ENCODE measurements around the gene KCNJ1. TPM values are rescaled to one million over a fixed set of nuclear protein-coding genes. Genes with fewer than 3 reads are reported as not detected.

The KCNJ1 gene
- total and polyA plus RNA-seq, 4 donors, result 0.01 to 0.31 (median 0.14) TPM

DNA sequence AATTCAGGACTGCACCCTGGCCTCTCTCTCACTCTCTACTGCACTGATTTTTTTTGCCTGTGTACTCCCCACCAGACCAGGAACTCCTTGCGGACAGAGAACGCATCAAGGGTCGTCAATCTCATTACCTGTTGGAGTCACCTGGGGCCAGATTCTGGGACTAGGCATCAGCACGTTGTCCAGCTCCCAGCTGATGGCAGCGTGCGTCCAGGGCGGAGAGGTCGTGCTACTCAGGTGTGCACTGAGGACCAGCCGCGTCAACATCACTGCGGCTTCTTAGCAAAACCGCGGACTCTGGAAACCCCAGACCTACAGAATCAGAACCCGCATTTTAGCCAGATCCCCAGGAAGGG, 37.2 kb upstream of the KCNJ1 start:
- no peak for DNase-seq
- peaks cover 0 to 21% (median 5%) of the 10 kb centered on the region in 5 donors for H3K4me1 ChIP-seq (ENCODE audit: control insufficient read depth in 5 of 5, insufficient read depth in 5 of 5, low read length in 5 of 5)

DNA sequence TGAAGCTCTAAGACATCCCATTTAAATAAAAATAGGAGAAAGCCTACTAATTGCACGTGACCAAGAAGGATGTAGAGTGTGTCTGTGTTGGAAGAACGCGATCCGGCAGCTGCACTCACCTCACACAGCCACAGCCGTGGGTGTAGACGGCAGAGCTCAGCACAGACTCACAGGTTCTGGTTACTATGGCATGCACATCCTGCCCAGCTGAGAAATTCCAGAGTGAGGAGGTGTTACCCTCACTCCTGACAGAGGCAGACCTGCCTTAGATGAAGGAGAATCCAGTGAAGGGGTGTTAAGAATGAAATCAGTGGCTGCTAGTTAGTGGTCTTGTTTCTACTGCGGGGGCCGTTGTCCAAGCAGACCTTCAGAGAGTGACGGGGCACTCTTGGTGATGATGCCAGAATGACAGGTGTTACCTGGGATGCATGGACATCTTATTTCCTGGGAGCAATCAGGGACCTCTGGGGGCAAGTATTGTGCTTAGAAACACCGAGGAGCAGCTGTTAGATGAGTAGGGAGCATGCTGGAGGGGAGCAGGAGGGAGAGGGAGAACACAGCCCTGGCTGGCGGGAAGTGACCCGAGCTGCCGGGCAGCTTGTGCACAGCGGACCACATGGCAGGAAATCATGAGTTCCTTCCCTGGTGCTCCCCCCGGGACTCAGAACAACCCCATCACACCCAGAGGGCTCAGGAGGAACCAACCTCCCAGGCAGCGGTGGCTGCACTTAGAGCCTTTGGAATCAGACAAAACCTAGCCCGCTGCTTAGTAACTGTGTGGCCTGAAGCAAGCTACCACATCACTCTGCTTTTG, 36.4 kb upstream of the KCNJ1 start:
- no peaks in the 10 kb centered on the region for H3K36me3 ChIP-seq (ENCODE audit: control insufficient read depth in 4 of 4, insufficient read depth in 4 of 4, low read length in 4 of 4)

More for the DNA sequence above, 37.2 kb upstream of the KCNJ1 start:
- WGBS, 2 donors, result 77 to 82% methylated on average over 14 of the region's 14 CpGs
- Histone ChIP-seq H3K36me3 (ENCODE audit: control insufficient read depth in 4 of 4, insufficient read depth in 4 of 4, low read length in 4 of 4) (no peaks in the 10 kb centered on the region), H3K4me3 (no peak overlapping the region), H3K27ac (ENCODE audit: low read depth in 1 of 2, low read length in 1 of 2) (peak overlapping the region in 1 of 2 donors; percentile 17), H3K27me3 (ENCODE audit: control insufficient read depth in 3 of 3, insufficient read depth in 3 of 3, low read length in 2 of 3) (peaks cover 0 to 24% (median 22%) of the 10 kb centered on the region in 3 donors), H3K9me3 (ENCODE audit: control insufficient read depth in 4 of 4, insufficient read depth in 3 of 4, low read length in 3 of 4) (no peaks in the 10 kb centered on the region), H3K9ac (ENCODE audit: insufficient read depth in 1 of 2, low read length in 2 of 2) (no peak overlapping the region)
- no peak for ATAC-seq (ENCODE audit: insufficient read depth, low FRiP score)
- no peak for TF ChIP-seq CTCF (IDR thresholded peaks at IDR 0.05; ENCODE audit: control extremely low read depth, extremely low read depth)

DNA sequence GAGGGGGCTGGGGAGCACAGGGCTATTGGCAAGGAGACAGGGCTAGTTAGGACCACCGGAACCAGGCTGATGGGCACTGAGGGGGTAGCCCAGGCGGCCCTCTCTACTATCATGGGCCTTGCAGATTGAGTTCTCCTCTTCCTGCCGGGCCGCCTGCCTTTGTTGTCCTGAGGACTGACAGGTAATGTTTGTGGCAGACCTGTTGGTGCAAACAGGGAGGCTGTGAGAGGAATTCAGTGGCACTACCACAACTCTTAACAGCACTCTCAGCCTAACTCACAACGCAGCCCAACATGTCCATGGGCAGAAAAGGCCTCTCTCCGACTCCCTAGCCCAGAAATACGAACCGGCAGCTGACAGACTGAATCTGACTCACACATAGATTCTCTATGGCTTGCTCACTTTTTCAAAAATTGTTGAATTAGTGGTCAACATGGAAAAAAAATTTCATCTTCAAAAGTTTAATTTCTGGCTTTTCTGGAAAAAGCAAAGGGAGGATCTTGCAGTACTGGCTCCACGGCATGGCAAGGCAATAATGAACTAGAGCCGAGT, 35.5 kb upstream of the KCNJ1 start:
- Histone ChIP-seq H3K9ac (ENCODE audit: insufficient read depth in 1 of 2, low read length in 2 of 2) (no peak overlapping the region), H3K27me3 (ENCODE audit: control insufficient read depth in 3 of 3, insufficient read depth in 3 of 3, low read length in 2 of 3) (peaks cover 0 to 24% (median 22%) of the 10 kb centered on the region in 3 donors), H3K36me3 (ENCODE audit: control insufficient read depth in 4 of 4, insufficient read depth in 4 of 4, low read length in 4 of 4) (no peaks in the 10 kb centered on the region), H3K9me3 (ENCODE audit: control insufficient read depth in 4 of 4, insufficient read depth in 3 of 4, low read length in 3 of 4) (no peaks in the 10 kb centered on the region), H3K4me1 (ENCODE audit: control insufficient read depth in 5 of 5, insufficient read depth in 5 of 5, low read length in 5 of 5) (peaks cover 0 to 18% (median 0%) of the 10 kb centered on the region in 5 donors), H3K27ac (ENCODE audit: low read depth in 1 of 2, low read length in 1 of 2) (no peak overlapping the region), H3K4me3 (no peak overlapping the region)
- ATAC-seq (ENCODE audit: insufficient read depth, low FRiP score), result no peak
- TF ChIP-seq CTCF (IDR thresholded peaks at IDR 0.05; ENCODE audit: control extremely low read depth, extremely low read depth), result no peak
- no peak for DNase-seq
- WGBS, 2 donors, result 92 to 96% methylated on average over 10 of the region's 10 CpGs

More for the DNA sequence above, 36.4 kb upstream of the KCNJ1 start:
- ATAC-seq (ENCODE audit: insufficient read depth, low FRiP score) (no peak), DNase-seq (peak in 1 of 3 donors; percentile 34)
- Histone ChIP-seq H3K9ac (ENCODE audit: insufficient read depth in 1 of 2, low read length in 2 of 2) (no peak overlapping the region), H3K4me3 (no peak overlapping the region), H3K9me3 (ENCODE audit: control insufficient read depth in 4 of 4, insufficient read depth in 3 of 4, low read length in 3 of 4) (no peaks in the 10 kb centered on the region), H3K27me3 (ENCODE audit: control insufficient read depth in 3 of 3, insufficient read depth in 3 of 3, low read length in 2 of 3) (peaks cover 0 to 24% (median 22%) of the 10 kb centered on the region in 3 donors), H3K27ac (ENCODE audit: low read depth in 1 of 2, low read length in 1 of 2) (no peak overlapping the region), H3K4me1 (ENCODE audit: control insufficient read depth in 5 of 5, insufficient read depth in 5 of 5, low read length in 5 of 5) (peaks cover 0 to 21% (median 2%) of the 10 kb centered on the region in 5 donors)
- no peak for TF ChIP-seq CTCF (IDR thresholded peaks at IDR 0.05; ENCODE audit: control extremely low read depth, extremely low read depth)
- WGBS, 2 donors, result 52 to 62% methylated on average over 17 of the region's 17 CpGs

Measured in lung (tissue), 12 donors.